Measurements from ENCODE around the gene MCF2L.
"Not testable (repeated sequence)": the region's sequence is repeated elsewhere in the genome, so short reads cannot be mapped to it uniquely, and the experiment has no call there.

The MCF2L gene

DNA sequence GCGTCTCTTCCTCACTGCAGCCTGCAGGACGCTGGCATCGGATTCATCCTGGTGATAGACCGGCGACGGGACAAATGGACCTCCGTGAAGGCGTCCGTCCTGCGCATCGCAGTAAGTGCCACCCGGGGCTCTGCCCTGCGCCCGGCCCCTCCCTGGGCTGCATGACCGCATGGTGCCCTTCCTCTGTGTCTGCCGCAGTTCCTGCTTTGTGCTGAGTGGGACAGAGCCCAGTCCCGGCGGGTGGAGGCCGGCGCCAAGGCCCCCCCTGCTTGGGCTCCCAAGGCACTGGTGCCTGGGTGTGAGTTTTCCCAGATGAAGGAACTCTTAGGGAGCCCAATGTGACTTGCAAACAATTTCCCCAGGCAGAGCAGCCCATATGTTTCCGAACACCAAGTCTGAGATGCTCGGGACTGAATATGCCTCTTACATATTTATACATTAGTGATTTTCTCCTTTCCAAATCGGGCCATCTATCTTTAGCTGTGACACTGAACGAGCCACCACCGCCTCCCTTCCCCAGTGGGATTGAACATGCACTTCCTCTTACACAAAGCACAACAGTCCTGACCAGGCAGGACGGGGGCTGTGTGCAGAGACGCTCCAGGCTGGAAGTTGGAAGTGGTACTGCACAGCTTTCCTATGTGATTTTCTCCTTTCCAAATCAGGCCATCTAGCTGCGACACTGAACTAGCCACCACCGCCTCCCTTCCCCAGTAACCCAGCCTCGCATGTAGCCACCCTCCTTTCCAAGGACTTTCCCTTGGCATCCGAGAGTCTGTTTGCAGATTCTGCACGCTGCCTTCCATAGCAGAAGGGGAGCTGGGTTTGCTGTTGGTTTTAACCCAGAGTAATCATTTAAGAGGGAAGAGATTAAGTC, 76.5 kb downstream of the MCF2L start:
- DNase-seq, result peak in 37 of 58 donors; percentile 26 to 76 (median 55)

DNA sequence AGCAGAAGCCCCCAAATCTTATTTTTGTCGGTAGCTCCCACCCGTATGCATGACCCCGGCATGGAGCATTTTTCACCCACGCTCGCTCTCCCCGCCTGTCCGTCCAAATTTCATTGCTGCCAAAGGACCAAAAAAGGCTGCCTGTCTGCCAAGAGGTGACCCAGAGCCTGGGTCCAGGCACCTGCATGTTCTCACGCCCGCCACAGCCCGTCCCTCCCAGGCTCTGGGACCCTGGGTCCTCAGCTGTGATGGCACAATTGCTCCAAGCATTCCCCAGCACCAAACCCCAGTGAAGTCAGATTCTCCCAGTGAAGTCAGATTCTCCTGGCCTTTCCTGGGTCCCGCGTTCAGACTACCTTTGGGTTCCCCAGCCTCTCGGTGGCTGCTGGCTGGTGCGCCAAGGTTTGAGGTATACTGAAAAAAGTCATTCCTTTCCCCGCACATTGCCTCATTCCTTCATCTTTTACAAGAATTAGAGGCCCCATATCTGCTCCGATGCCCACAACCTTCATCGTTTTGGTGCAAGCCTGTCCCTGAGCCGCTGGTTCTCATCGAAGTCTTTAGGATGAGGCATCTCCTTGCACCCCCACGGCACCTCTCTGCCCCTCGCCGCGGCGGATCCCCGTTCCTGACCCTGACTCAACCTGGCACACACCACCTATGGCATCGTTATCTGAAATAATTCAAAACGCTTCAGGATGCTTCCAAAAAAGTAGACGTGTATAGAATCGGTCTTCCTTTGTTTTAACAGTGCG, 77.3 kb downstream of the MCF2L start:
- no peak for DNase-seq

DNA sequence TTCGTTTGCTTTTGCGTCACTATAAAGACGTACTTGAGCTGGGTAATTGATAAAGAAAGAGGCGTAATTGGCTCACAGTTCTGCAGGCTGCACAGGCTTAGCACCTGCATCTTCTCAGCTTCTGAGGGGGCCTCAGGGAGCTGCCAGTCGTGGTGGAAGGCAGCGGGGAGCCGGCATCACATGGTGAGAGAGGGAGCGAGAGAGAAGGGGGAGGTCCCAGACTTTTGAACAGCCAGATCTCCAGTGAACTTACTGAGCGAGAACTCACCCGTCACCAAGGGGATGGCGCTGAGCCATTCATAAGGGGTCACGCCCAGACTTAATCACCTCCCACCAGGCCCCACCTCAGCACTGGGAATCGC, 77.8 kb downstream of the MCF2L start:
- DNase-seq, result no peak

DNA sequence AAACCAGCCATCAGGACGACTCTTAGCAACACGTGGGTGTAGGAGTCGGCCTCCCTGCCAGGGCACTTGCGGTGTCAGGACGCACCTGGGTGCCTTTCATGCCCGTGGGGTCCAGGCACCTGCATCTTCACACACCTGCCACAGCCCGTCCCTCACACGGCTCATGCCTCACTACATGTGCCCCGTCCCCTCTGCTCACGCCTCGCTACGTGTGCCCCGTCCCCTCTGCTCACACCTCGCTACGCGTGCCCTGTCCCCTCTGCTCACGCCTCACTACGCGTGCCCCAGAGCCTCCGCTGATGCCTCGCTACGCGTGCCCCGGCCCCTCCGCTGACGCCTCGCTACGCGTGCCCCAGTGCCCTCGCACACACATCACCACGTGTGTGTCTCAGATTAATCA, 78.6 kb downstream of the MCF2L start:
- no peak for DNase-seq

DNA sequence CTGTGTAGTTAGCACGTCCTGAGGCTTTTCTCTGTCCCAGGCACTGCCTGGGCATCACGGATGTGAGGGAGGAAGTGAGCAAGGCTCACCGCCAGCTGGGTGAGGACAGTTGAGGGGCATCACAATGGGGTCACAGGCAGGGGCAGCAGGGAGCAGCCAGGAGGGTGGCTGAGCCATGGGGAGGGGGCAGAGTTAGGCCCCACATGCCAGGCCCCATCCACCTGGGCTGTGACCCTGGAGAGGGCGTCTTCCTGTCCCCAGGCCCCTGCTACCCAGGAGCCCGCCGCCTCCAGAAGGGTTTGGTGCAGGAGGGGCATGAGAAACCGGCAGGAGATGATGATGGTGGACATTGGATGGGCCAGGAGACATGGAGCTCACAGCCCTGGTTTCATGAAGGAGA, 79.8 kb downstream of the MCF2L start:
- no peak for DNase-seq

DNA sequence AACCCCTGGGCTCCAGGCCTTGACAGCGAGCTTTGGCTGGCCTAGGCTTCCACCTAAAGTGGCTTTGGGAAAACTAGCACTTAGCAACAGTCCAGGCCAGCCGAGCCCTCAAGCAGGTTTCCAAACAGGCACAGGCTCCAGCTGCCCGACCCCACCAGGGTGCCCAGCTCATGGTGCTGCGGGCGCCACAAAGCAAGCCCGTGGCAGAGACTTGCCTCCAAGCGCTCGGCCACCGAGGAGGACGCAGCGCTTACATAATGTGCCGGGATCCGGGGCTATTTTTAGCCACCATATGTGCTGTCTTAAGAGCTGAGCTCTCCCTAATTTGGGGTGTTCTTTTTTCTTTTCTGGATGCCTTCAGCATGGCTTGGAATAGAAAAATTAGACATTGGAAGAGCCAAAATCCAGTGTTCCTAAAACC, 80.5 kb downstream of the MCF2L start:
- peak in 31 of 58 donors; percentile 29 to 84 (median 53) for DNase-seq

DNA sequence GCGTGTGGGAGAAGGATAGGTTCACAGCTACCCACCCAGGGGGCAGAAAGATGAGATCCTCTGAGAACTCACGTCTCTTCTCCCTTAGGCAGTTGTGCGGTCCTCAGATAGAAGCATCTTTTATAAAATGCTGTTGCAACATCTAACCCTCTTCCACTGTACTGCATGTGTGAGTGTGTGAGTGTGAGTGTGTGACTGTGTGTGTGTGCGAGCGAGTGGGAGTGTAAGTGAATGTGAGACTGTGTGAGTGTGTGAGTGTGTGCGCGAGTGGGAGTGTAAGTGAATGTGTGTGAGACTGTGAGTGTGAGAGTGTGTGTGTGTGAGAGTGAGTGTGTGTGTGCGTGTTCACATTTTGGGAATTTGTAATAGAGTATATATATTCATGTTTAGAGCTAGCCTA, 81.0 kb downstream of the MCF2L start:
- DNase-seq, result no peak

DNA sequence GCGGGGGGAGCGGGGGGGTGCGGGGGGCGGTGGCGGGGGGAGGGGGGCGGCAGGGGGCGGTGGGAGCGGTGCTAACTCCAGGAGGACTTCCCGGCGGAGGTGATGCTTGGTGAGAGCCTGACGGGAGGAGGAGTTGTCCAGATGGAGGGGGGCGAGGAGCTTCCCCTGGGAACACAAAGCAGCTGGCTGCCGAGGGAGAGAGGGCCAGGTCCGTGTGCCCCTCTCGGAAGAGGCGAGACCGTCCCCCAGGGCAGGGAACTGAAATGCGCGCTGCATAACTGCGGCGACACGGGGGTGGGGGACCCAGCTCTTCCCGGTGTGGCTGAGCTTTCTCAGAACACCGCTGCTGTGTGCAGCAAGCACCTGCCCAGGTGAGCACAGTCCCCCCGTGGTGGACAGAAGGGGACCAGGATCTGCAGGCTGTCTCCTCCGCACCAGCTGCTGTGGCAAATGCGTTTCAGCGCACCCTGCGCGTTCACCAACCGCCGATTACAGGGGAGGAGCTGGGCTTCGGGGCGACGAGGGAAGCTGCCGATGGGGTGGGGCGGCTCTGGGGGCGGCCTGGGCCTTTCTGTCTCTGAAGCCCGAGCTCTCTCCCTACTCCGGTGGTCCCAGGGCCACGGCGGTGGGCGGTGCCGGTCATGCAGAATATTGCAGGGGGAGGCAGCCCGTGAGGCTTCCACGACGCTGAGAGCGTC, 81.9 kb downstream of the MCF2L start:
- DNase-seq, result peak in 6 of 58 donors; percentile 30 to 50 (median 40)

DNA sequence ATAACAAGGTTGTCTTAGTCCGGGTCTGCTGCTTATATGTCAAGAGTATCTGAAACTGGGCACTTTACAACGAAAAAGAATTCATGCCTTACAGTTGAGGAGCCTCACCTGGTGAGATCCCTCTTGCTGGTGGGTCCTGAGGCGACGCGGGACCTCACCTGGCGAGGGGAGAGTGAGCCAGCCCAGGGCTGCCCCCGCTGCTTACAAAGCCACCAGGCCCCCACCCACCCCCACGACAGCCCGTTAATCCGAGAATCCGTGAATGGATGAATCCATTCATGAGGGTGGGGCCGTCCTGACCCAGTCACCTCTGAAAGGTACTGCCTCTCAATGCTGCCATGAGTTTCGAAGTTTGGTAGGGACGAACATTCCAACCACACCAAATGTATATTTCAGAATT, 82.6 kb downstream of the MCF2L start:
- DNase-seq, result no peak

DNA sequence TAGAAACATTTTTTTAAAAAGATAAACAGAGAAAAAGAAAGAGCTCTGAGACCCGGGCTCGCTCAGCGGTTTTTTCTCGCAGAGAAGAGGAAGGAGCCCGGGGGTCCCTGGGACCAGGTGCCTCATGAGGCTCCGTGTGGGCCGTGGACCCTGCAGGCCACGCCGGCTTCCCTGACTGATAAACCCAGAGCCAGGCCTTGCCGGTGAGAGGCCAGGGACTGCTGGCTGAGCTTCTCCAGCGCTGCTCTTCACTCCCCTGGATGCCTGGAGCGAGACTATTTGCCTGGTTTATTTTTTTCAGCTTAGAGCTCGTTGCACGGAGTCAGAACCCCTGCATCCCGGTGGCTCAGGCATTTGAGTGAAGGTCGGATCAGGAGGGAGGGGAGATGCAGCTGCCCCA, 83.2 kb downstream of the MCF2L start:
- no peak for DNase-seq

DNA sequence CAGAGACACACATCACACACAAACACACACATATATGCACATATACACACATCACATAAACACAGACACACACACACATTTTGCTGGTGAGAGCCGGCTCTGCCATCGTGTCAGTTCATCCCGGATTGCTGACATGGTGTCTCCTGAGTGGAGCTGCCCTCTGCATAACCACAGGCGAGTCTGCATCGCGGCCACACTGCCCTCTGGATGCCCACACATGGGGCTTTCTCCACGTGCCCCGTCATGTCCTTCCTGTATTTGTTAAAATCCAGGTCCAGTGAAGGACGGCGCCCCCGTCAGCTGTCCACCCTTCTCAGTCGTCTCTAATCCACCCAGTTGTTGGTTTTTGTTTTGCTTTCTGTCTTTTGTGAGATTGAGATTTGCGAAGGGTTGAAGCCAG, 84.0 kb downstream of the MCF2L start:
- no peak for DNase-seq

DNA sequence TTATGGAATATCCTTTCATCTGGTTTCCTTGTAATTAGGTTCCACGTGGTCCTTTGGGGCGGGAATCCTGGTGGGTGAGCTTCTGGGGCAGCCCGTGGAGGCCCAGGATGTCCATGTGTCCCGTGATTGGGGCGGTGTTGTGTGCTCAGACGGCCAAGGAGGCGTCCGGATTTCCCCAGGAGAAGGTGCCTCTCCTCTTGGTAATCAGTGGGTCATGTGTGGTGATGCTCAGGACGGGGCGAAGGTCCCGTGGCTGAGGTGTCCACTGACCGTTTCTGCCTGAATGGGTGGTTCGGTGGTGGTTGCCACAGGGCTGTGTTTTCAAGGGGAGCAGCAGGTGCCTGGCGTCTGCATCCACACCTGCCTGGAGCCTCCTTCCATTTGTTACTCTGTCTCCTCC, 84.4 kb downstream of the MCF2L start:
- DNase-seq, result no peak

DNA sequence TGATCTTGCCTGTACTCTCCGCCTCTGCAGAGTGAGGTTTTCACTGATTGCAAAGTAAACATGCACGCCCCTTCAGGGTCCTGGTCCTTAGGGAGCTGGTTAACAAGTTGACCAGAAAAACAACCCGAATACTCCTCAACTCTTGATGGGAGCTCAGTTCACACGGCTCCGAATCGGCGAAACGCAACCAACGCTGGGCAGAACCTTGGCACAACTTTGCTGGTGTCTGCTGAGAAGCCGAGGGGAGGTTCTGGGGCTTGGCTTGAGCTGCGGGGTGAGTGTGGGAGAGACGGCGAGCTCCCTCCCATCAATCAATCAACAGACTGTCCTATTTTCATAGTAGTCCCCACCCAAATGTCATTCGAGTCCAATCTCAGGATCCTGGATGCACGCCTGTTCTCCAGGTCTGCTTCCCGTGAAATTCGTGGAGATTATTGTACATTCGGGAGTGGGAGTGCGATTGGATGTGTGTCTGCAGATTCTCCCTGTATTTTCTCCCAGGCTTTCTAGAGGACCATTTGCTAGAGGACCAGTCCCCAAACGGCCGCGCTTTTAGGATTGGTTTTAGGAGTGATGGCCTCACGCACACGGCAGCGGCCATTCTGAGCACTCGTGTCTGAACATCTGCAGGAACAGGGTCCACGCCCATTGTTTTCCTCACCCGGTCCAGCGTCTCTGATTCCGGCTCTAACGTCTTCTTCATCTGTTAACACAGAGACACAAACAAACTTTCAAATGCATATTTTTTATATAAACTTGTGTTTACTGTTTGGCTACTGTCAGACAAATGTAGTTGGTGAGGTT, 85.0 kb downstream of the MCF2L start:
- DNase-seq, result no peak

DNA sequence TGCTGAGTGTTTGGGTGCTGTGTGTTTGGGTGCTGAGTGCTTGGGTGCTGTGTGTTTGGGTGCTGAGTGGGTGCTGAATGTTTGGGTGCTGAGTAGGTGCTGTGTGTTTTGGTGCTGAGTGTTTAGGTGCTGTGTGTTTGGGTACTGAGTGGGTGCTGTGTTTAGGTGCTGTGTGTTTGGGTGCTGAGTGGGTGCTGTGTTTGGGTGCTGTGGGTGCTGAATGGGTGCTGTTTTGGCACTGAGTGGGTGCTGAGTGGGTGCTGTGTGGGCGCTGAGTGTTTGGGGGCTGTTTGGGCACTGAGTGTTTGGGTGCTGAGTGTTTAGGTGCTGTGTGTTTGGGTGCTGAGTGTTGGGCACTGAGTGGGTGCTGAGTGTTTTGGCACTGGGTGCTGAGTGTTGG, 88.1 kb downstream of the MCF2L start:
- no peak for DNase-seq

DNA sequence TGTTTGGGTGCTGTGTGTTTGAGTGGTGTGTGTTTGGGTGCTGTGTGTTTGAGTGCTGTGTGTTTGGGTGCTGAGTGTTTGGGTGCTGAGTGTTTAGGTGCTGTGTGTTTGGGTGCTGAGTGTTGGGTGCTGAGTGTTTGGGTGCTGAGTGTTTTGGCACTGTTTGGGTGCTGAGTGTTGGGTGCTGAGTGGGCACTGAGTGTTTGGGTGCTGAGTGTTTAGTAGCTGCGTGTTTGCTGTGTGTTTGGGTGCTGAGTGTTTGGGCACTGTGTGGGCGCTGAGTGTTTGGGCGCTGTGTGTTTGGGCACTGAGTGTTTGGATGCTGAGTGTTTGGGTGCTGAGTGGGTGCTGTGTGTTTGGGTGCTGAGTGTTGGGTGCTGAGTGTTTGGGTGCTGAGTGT, 88.5 kb downstream of the MCF2L start:
- not testable (repeated sequence) for DNase-seq

DNA sequence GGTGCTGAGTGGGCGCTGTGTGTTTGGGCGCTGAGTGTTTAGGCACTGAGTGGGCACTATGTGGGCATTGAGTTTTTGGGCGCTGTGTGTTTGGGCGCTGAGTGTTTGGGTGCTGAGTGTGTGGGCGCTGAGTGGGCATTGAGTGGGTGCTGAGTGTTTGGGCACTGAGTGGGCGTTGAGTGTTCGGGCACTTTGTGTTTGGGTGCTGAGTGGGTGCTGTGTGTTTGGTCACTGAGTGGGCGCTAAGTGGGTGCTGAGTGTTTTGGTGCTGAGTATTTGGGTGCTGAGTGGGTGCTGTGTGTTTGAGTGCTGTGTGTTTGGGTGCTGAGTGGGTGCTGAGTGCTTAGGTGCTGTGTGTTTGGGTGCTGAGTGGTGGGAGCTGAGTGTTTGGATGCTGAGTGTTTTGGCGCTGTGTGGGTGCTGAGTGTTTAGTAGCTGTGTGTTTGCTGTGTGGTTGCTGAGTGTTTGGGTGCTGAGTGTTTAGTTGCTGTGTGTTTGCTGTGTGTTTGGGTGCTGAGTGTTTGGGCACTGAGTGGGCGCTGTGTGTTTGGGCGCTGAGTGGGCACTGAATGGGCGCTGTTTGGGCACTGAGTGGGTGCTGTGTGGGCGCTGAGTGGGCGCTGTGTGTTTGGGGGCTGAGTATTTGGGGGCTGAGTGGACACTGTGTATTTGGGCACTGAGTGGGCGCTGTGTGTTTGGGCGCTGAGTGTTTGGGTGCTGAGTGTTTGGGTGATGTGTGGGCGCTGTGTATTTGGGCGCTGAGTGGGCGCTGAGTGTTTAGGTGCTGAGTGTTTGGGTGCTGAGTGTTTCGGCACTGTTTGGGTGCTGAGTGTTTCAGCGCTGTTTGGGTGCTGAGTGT, 89.3 kb downstream of the MCF2L start:
- no peak for DNase-seq

DNA sequence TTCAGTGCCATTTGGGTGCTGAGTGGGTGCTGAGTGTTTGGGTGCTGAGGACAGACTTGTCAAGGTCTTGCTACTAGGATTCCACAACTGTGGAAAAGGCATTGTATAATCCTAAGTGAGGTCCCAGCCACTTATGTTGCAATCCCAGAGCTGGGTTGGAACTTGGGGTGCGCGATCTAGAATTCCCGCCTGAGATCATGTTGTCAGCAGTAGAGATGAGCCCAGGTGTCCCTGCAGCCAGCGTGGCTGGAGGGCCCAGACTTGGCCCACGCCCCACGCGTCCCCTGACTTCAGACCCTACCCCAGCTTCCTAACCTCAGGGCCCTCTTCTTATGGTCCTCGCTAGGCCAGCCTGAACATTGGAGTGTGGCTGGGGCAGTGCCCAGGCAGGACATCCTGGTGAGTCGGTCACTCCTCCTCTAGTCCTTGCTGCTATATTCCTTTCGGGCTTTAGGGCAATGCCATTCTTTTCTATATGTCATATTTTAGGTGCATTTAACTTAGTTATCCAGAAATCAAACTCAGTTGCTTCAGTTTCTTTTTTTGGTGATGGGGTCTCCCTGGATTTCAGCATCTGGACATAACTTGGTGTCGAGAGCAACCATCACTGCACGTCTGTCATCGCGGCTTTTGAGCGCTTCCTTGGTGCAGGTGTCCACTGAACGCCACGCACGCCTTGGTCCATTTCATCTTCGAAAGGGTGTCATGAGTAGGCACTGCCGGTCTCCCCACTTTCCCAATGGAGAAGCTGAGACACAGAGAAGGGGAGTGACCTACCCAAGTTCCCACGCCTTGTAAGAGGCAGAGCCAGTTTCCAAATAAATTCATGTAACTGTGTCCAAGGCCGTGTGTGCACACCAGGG, 90.2 kb downstream of the MCF2L start:
- DNase-seq, result no peak

DNA sequence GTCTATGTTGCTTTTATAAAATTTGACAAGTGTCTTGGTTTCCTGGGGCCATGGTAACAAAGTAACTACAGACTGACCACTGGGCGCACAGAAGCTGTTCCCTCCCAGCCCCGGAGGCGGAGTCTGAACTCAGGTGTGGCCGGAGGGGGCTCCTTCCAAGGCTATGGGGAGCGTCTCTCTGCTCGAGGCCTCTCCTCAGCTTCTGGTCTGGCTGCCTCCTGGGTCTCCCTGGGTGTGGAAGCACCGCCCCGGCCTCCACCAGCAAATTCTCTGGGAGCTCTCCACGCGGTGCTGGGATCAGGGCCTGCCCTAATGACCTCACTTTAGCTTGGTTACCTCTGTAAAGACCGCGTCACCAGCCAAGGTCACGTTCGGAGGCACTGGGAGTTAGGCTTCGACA, 90.9 kb downstream of the MCF2L start:
- no peak for DNase-seq

DNA sequence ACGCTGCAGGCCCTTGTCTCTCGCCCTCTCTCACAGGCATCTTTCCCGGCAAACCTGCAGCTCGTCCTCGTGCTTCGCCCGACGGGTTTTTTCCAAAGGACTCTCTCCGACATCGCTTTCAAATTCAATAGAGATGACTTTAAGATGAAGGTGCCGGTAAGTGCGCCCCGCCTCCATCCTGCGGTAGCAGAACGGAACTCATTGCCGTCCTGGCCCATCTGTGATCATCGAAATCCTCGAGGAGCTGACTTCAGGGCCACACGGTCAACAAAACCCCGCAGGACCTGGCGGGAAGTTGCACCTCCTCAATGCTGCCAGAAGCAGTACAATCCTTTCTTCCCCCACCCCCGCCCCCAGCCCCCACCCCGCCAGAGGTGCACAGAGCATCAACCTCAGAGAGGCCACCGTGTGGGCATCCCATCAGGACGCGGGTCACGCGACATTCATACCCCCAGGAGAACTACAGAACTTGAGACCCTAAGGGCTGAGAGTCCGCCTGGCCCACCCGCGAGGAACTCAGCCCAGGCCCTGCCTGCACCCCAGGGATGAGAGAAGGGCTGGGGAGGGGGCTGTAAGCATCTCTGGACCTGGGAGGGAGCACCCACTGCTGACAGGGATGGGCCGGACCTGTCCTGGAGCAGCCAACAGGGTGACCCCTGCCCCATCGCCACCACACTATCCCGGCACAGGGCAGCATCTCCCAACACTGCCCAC, 91.7 kb downstream of the MCF2L start:
- DNase-seq, result no peak

Data from anterior cingulate cortex (tissue), 58 donors.